Thyroid gland (tissue), 4 donors: ENCODE measurements around the gene MEIOC.

Experiments used
- CTCF ChIP-seq, 6 experiments: fragments of 200-600 bp in 3 of 6; fragments of 450-650 bp in 3 of 6; sonication (generic) in 3 of 6; IDR thresholded peaks; one replicate each; pipeline ENCODE4 v1.5.1; 2016 to 2019; ENCODE audit warnings: antibody characterized with exemption in 6 of 6, mild to moderate bottlenecking in 2 of 6, inconsistent platforms in 1 of 6, moderate library complexity in 1 of 6
- POLR2A ChIP-seq, 2 donors: fragments of 450-650 bp; IDR thresholded peaks; one replicate each; pipeline ENCODE4 v1.6.1; 2017; ENCODE audit warnings: antibody characterized with exemption in 2 of 2, mild to moderate bottlenecking in 2 of 2, moderate library complexity in 1 of 2

DNA sequence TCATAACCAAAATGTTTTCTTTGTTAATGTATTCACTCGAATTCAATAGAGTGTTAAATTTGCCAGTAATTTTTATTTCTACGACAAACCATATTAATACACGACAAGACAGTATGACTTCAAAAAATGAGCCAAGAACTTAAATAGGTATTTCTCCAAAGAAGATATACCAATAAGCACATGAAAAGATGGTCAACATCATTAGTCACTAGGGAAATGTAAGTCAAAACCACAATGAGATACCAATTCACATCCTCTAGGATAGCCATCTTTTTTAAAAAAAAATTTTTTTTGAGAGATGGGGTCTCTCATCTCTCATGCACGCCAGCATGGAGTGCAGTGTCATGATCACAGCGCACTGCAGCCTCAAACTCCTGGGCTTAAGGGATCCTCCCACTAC lies 5.0 kb upstream of the MEIOC start:
- no peak for TF ChIP-seq POLR2A (IDR thresholded peaks at IDR 0.05)
- no peak for TF ChIP-seq CTCF (IDR thresholded peaks at IDR 0.05)
